Upper lobe of left lung (tissue), 6 donors: ENCODE results near the gene ABCC8. TPM values are rescaled to one million over a fixed set of nuclear protein-coding genes. Genes with fewer than 3 reads are reported as not detected.

Experiments
- ATAC-seq, 2 donors: fragments of 200-7000 bp; cut with Tn5 transposase; one replicate each; pipeline ENCODE4 v1.9.1; 2022; ENCODE audit warnings: mild to moderate bottlenecking in 2 of 2, moderate library complexity in 2 of 2; ENCODE audit not compliant: low FRiP score in 2 of 2
- DNase-seq, 2 donors: peaks; one replicate each; pipeline ENCODE4 v3.0.0-alpha.2; 2019 to 2020
- H3K27ac ChIP-seq, 4 donors: fragments of 200-600 bp; sonication (generic); one replicate each; pipeline ENCODE4 v1.5.1; 2016 to 2019
- H3K27me3 ChIP-seq, 4 donors: fragments of 200-600 bp; sonication (generic); one replicate each; pipeline ENCODE4 v1.5.1; 2017 to 2019
- H3K36me3 ChIP-seq, 4 donors: fragments of 200-600 bp; sonication (generic); one replicate each; pipeline ENCODE4 v1.5.1; 2016 to 2019
- H3K4me1 ChIP-seq, 4 donors: fragments of 200-600 bp; sonication (generic); one replicate each; pipeline ENCODE4 v1.5.1; 2018 to 2019
- H3K4me3 ChIP-seq, 4 donors: fragments of 200-600 bp; sonication (generic); one replicate each; pipeline ENCODE4 v1.5.1; 2017 to 2019; ENCODE audit warnings: mild to moderate bottlenecking in 2 of 4, moderate library complexity in 1 of 4
- H3K9me3 ChIP-seq, 4 donors: fragments of 200-600 bp; sonication (generic); one replicate each; pipeline ENCODE4 v1.5.1; 2018 to 2019
- CTCF ChIP-seq, 6 experiments: fragments of 450-650 bp in 4 of 6; fragments of 200-600 bp in 2 of 6; sonication (generic) in 2 of 6; IDR thresholded peaks; one replicate each; pipeline ENCODE4 v1.5.1; 2016 to 2019; ENCODE audit warnings: antibody characterized with exemption in 6 of 6
- EP300 ChIP-seq, 4 donors: sonication (generic); formaldehyde crosslinking; IDR thresholded peaks; one replicate each; pipeline ENCODE4 v1.5.1; 2017; ENCODE audit warnings: antibody characterized with exemption in 4 of 4, control low read depth in 2 of 4
- POLR2A ChIP-seq, 4 donors: fragments of 450-650 bp; IDR thresholded peaks; one replicate each; pipeline ENCODE4 v1.5.1; 2016 to 2017; ENCODE audit warnings: antibody characterized with exemption in 4 of 4, mild to moderate bottlenecking in 2 of 4
- POLR2AphosphoS5 ChIP-seq, 2 donors: sonication (generic); formaldehyde crosslinking; IDR thresholded peaks; one replicate each; pipeline ENCODE4 v1.5.1; 2017; ENCODE audit warnings: antibody characterized with exemption in 2 of 2
- WGBS, 2 donors: methylation state at CpG; one replicate each; pipeline ENCODE4 v1.1.5; 2017 to 2018; 5-methylcytosine and 5-hydroxymethylcytosine counted together
- total RNA-seq, 6 donors: library from RNA; depleted of rRNA in 4 of 6; stranded (reverse); fragments of >200 nt in 4 of 6; gene quantifications; one replicate each; pipeline versions ENCODE4 v1.1.0 to v1.2.1, GENCODE V29; 2016 to 2021
- donor health status: DM: no; HTN: no; CAD: no; lungs with moderate emphysema.
- donor health status: DM: no; HTN: yes; CAD: no; lungs with severe emphysema.

ABCC8 gene
- total RNA-seq, 6 donors from 2014 or later: 1.7 to 62.7 (median 12.5) TPM

- H3K9me3 ChIP-seq: no peaks in the 10 kb centered on the region
- no peak for DNase-seq
These were observed 34.9 kb upstream of the ABCC8 start for GRCh38 chr11:17511571-17511970.

GRCh38 chr11:17510507-17511206, 34.0 kb upstream of the ABCC8 start:
- ATAC-seq (no peak), DNase-seq (no peak)
- Histone ChIP-seq H3K27me3 (no peaks in the 10 kb centered on the region), H3K4me3 (no peak overlapping the region), H3K36me3 (no peaks in the 10 kb centered on the region), H3K27ac (no peak overlapping the region), H3K4me1 (no peaks in the 10 kb centered on the region), H3K9me3 (no peaks in the 10 kb centered on the region)
- TF ChIP-seq POLR2AphosphoS5 (IDR thresholded peaks at IDR 0.05) (no peak), CTCF (IDR thresholded peaks at IDR 0.05) (no peak), POLR2A (IDR thresholded peaks at IDR 0.05) (no peak), EP300 (IDR thresholded peaks at IDR 0.05) (no peak)
- WGBS, 2 donors: 69 to 96% methylated on average over 4 of the region's 4 CpGs

More at GRCh38 chr11:17511571-17511970, 34.9 kb upstream of the ABCC8 start:
- no peak overlapping the region for H3K27ac ChIP-seq
- ATAC-seq: no peak
- WGBS, 2 donors: 21 to 49% methylated on average over 2 to 3 of the region's 3 CpGs
- no peaks in the 10 kb centered on the region for H3K4me1 ChIP-seq
- H3K27me3 ChIP-seq: no peaks in the 10 kb centered on the region
- H3K36me3 ChIP-seq: no peaks in the 10 kb centered on the region
- no peak for TF ChIP-seq POLR2A (IDR thresholded peaks at IDR 0.05)
- TF ChIP-seq EP300 (IDR thresholded peaks at IDR 0.05): no peak
- no peak for TF ChIP-seq CTCF (IDR thresholded peaks at IDR 0.05)
- no peak for TF ChIP-seq POLR2AphosphoS5 (IDR thresholded peaks at IDR 0.05)
- H3K4me3 ChIP-seq: no peak overlapping the region

- Histone ChIP-seq H3K27me3 (no peaks in the 10 kb centered on the region), H3K27ac (no peak overlapping the region), H3K4me3 (no peak overlapping the region), H3K9me3 (no peaks in the 10 kb centered on the region), H3K4me1 (peaks cover 0 to 3% (median 0%) of the 10 kb centered on the region in 4 donors), H3K36me3 (no peaks in the 10 kb centered on the region)
- no peak for DNase-seq
- no peak for ATAC-seq
- TF ChIP-seq POLR2AphosphoS5 (IDR thresholded peaks at IDR 0.05) (no peak), CTCF (IDR thresholded peaks at IDR 0.05) (no peak), EP300 (IDR thresholded peaks at IDR 0.05) (no peak), POLR2A (IDR thresholded peaks at IDR 0.05) (no peak)
- 31 to 41% methylated on average over 3 of the region's 3 CpGs for WGBS, 2 donors
These were observed 32.1 kb upstream of the ABCC8 start for GRCh38 chr11:17508791-17509190.

GRCh38 chr11:17508306-17508705, 31.7 kb upstream of the ABCC8 start:
- Histone ChIP-seq H3K27ac (no peak overlapping the region), H3K4me1 (peaks cover 0 to 3% (median 0%) of the 10 kb centered on the region in 4 donors), H3K27me3 (no peaks in the 10 kb centered on the region), H3K9me3 (no peaks in the 10 kb centered on the region), H3K4me3 (no peak overlapping the region), H3K36me3 (no peaks in the 10 kb centered on the region)
- ATAC-seq (no peak), DNase-seq (no peak)
- WGBS, 2 donors: 53 to 58% methylated on average over 3 of the region's 3 CpGs
- TF ChIP-seq POLR2A (IDR thresholded peaks at IDR 0.05) (no peak), POLR2AphosphoS5 (IDR thresholded peaks at IDR 0.05) (no peak), EP300 (IDR thresholded peaks at IDR 0.05) (no peak), CTCF (IDR thresholded peaks at IDR 0.05) (no peak)

GRCh38 chr11:17507773-17508172, 31.1 kb upstream of the ABCC8 start:
- 83 to 95% methylated on average over 2 of the region's 2 CpGs for WGBS, 2 donors

More at GRCh38 chr11:17507773-17508172, 31.1 kb upstream of the ABCC8 start:
- TF ChIP-seq POLR2AphosphoS5 (IDR thresholded peaks at IDR 0.05) (no peak), POLR2A (IDR thresholded peaks at IDR 0.05) (no peak), EP300 (IDR thresholded peaks at IDR 0.05) (no peak), CTCF (IDR thresholded peaks at IDR 0.05) (no peak)
- Histone ChIP-seq H3K4me1 (peaks cover 0 to 3% (median 0%) of the 10 kb centered on the region in 4 donors), H3K4me3 (no peak overlapping the region), H3K36me3 (no peaks in the 10 kb centered on the region), H3K27ac (no peak overlapping the region), H3K9me3 (no peaks in the 10 kb centered on the region), H3K27me3 (no peaks in the 10 kb centered on the region)
- ATAC-seq (no peak), DNase-seq (no peak)
